Measurements from ENCODE around the gene GPAT2.
"Not testable (repeated sequence)": the region's sequence is repeated elsewhere in the genome, so short reads cannot be mapped to it uniquely, and the experiment has no call there.

Gene GPAT2

GRCh38 chr2:96023701-96024100 is 11.0 kb downstream of the GPAT2 start:
- not testable (repeated sequence) for DNase-seq

DNA sequence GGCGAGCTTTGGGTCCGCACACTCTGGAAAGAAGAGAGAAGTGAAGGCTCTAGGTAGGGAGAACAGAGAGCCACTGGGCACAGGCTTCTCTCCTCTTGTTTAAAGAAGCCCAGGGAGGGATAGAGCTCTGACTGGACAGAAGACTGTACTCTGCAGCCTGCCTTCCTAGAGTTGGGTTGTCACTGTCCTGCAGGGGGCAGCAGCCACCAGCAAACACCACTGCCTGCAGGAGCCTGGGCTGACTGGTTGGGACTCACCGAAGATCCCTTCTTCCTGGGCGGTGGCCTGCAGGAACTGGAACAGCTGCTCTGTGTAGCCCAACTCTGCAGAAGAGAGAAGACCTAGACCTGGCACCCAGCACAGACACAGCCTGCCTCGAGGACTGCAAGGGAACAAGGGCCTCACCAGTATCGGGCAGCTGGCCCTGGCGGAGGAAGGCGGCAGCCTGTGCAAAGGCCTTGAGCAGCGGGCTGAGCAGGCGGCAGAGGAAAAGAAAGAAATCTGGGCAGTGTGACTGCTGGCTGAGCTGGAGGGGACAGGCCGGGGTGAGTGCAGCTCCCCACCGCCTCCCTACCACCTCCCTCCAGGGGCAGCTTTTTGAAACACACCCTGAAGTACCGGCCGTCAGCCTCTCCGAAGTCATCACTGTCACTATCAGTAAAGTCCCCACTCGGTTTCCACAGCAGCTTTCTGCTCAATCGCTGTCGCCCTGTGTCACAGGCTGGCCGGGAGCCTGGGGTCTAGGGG is 11.8 kb downstream of the GPAT2 start:
- not testable (repeated sequence) for DNase-seq

GRCh38 chr2:96022126-96022525 is 12.6 kb downstream of the GPAT2 start:
- not testable (repeated sequence) for DNase-seq

DNA sequence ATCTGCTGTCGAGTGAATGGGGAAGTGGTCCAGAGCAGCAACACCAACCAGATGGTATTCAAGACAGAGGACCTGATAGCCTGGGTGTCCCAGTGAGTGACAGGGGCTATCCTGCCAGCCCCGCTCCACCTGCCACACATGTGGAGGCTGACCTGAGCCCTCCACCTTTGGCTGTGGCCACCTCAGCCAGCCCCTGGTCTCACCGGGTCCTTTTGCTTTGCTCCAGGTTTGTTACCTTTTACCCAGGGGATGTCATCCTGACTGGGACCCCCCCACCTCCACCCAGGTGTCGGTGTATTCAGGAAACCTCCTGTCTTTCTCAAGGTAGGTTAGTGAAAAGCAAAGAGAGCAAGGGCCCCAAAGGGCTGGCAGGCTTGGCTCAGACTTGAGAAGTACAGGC is 13.6 kb downstream of the GPAT2 start:
- not testable (repeated sequence) for DNase-seq

- not testable (repeated sequence) for DNase-seq
Measured at GRCh38 chr2:96019909-96020590, 14.7 kb downstream of the GPAT2 start.

DNA sequence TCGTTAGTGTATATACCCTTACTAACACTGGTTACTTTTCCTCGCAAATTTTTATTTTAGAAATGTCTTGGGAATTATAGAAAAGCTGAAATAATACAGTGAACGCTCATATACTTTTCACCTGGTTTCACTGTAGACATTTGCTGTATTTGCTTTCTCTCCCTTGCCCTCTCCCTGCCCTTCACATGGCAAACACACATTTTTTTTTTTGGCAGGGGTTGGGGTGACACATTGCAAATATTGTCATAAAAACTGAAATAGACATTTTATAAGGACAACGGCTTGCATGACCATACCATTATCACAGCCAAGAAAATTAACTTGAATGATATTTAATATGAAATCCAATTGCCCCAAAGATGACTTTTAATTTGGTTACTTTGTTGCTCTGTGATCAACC is 18.4 kb downstream of the GPAT2 start:
- DNase-seq, result not testable (repeated sequence)

DNA sequence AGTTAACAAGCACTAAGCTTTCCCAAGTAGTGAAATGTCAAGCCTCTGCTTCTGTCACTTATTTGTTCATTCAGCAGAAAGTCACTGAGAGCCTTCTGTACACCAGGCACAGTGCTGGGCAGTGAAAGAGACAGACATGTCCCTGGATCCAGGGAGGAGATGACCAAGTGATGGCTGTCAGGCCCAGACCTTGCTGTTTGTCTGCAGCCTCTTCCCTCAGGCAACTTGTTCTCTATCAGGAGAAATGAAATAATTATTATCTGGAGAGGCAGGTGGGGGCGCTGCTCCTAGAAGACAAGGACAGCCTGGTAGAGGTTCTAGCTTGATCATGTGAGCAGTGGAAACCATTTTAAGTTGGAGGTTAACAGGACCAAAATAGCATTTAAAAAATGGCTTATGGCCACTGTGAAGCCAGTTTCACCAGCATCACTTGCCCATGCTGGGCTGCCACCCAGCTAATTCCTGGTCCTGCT is 21.9 kb downstream of the GPAT2 start:
- not testable (repeated sequence) for DNase-seq

GRCh38 chr2:96012086-96012791 is 22.5 kb downstream of the GPAT2 start:
- DNase-seq, result not testable (repeated sequence)

GRCh38 chr2:96011129-96011455 is 23.6 kb downstream of the GPAT2 start:
- not testable (repeated sequence) for DNase-seq

GRCh38 chr2:96010320-96011128 is 24.2 kb downstream of the GPAT2 start:
- not testable (repeated sequence) for DNase-seq

- DNase-seq, result not testable (repeated sequence)
Measured at GRCh38 chr2:96009833-96010232, 24.9 kb downstream of the GPAT2 start.

GRCh38 chr2:96008051-96008450 is 26.7 kb downstream of the GPAT2 start:
- not testable (repeated sequence) for DNase-seq

GRCh38 chr2:96006248-96006647 is 28.5 kb downstream of the GPAT2 start:
- DNase-seq, result not testable (repeated sequence)

- not testable (repeated sequence) for DNase-seq
Measured at GRCh38 chr2:95992520-95993272, 42.0 kb downstream of the GPAT2 start.

DNA sequence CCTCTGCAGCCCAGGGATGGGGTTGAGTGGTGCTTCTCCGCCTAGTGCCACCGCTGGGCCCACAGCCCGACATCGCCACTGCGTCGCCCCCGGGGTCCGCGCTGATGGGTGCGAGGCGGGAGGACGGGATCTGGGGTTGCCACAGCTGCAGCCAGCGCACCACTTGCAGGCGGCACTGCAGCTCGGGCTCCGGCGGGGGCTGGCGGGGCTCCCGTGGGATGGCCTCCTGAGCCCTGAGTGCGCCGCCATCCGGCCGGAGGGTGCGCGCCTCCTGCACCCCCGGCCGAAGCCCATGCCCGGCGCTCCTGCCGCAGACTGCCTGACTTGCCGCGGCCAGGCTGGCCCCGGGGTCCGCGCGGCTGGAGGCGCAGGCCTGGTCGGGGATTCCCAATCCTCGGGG is 42.6 kb downstream of the GPAT2 start:
- DNase-seq, result not testable (repeated sequence)

GRCh38 chr2:95991351-95992094 is 43.2 kb downstream of the GPAT2 start, which contains the start of gene ANKRD36C:
TSS of gene ANKRD36C (minus strand) at chr2:95991824. CDS start at chr2:95991708, 116 bp downstream.
- not testable (repeated sequence) for DNase-seq

GRCh38 chr2:95990884-95991283 is 43.8 kb downstream of the GPAT2 start:
- DNase-seq, result not testable (repeated sequence)

Data from effector CD8-positive, alpha-beta T cell (primary cell).